Breast epithelium (tissue), 4 donors: Measurements from ENCODE around the gene PGS1. TPM values are rescaled to one million over a fixed set of nuclear protein-coding genes. Genes with fewer than 3 reads are reported as not detected.

ENCODE experiments used
- DNase-seq, 2 donors: peaks; one replicate each; pipeline ENCODE4 v3.0.0-alpha.2; 2019; ENCODE audit warnings: low spot score in 2 of 2
- H3K27ac ChIP-seq, 2 donors: fragments of 200-600 bp; sonication (generic) in 1 of 2; one replicate each; pipeline ENCODE4 v1.5.1; 2016 to 2019; ENCODE audit warnings: mild to moderate bottlenecking in 1 of 2
- H3K27me3 ChIP-seq, 2 donors: fragments of 200-600 bp; sonication (generic) in 1 of 2; one replicate each; pipeline versions ENCODE4 v1.5.1 to v1.6.0; 2017 to 2019; ENCODE audit warnings: control low read depth in 1 of 2, mild to moderate bottlenecking in 1 of 2
- H3K36me3 ChIP-seq: fragments of 200-600 bp; one replicate; pipeline ENCODE4 v1.5.1; 2019
- H3K4me1 ChIP-seq, 2 donors: fragments of 200-600 bp; sonication (generic); one replicate each; pipeline ENCODE4 v1.5.1; 2016 to 2019; ENCODE audit warnings: control low read depth in 1 of 2
- H3K4me3 ChIP-seq, 3 donors: fragments of 200-600 bp; sonication (generic); 1 replicate in 2 of 3; 2 replicates in 1 of 3; pipeline ENCODE4 v1.5.1; 2016 to 2019; ENCODE audit warnings: mild to moderate bottlenecking in 3 of 3, moderate library complexity in 2 of 3
- H3K9me3 ChIP-seq, 2 donors: fragments of 200-600 bp; sonication (generic) in 1 of 2; one replicate each; pipeline ENCODE4 v1.5.1; 2016 to 2019; ENCODE audit warnings: control low read depth in 1 of 2
- CTCF ChIP-seq, 3 donors: fragments of 450-650 bp; IDR thresholded peaks; one replicate each; pipeline ENCODE4 v1.5.1; 2016 to 2017; ENCODE audit warnings: antibody characterized with exemption in 3 of 3, mild to moderate bottlenecking in 3 of 3, moderate library complexity in 3 of 3
- POLR2A ChIP-seq: fragments of 450-650 bp; IDR thresholded peaks from one replicate; pipeline ENCODE4 v1.6.1; 2016; ENCODE audit warnings: antibody characterized with exemption, mild to moderate bottlenecking, moderate library complexity
- POLR2AphosphoS5 ChIP-seq, 3 donors: sonication (generic); formaldehyde crosslinking; IDR thresholded peaks; one replicate each; pipeline ENCODE4 v1.6.1; 2017; ENCODE audit warnings: antibody characterized with exemption in 3 of 3
- intact Hi-C: fragments of 100-400 bp; cut with DNase I; formaldehyde crosslinking; loops from one replicate; pipeline ENCODE4 v1.15.1; 2023; ENCODE audit warnings: low total_unique reads
- total RNA-seq, 3 donors: library from RNA; depleted of rRNA; stranded (reverse); fragments of >200 nt; gene quantifications; one replicate each; pipeline ENCODE4 v1.1.0, GENCODE V29; 2016

Gene PGS1
- total RNA-seq, 3 donors from 2014 or later, result 33.9 to 58.7 (median 50.2) TPM

- no peaks in the 10 kb centered on the region for H3K4me1 ChIP-seq
- H3K4me3 ChIP-seq, result no peak overlapping the region
- no peak overlapping the region for H3K27ac ChIP-seq
- no peaks in the 10 kb centered on the region for H3K36me3 ChIP-seq
- H3K9me3 ChIP-seq, result no peaks in the 10 kb centered on the region
- no peak for TF ChIP-seq POLR2AphosphoS5 (IDR thresholded peaks at IDR 0.05)
- TF ChIP-seq POLR2A, result no peak
- TF ChIP-seq CTCF (IDR thresholded peaks at IDR 0.05), result no peak
- intact Hi-C loops, result no loop called here
- no peak for DNase-seq
- no peaks in the 10 kb centered on the region for H3K27me3 ChIP-seq
Measured at GRCh38 chr17:78430892-78431691, 52.6 kb downstream of the PGS1 start.

- TF ChIP-seq POLR2A, result no peak
- no peak for TF ChIP-seq POLR2AphosphoS5 (IDR thresholded peaks at IDR 0.05)
- no peak for TF ChIP-seq CTCF (IDR thresholded peaks at IDR 0.05)
- H3K27me3 ChIP-seq, result peaks cover 0 to 3% of the 10 kb centered on the region in 2 donors
- intact Hi-C loops, result no loop called here
- no peak overlapping the region for H3K27ac ChIP-seq
- no peaks in the 10 kb centered on the region for H3K4me1 ChIP-seq
- no peaks in the 10 kb centered on the region for H3K36me3 ChIP-seq
- DNase-seq, result no peak
- H3K9me3 ChIP-seq, result no peaks in the 10 kb centered on the region
- no peak overlapping the region for H3K4me3 ChIP-seq
Measured at GRCh38 chr17:78431692-78431958, 53.2 kb downstream of the PGS1 start.

GRCh38 chr17:78432226-78433012 is 54.0 kb downstream of the PGS1 start:
- H3K27ac ChIP-seq, result no peak overlapping the region
- intact Hi-C loops, result no loop called here
- H3K4me3 ChIP-seq, result no peak overlapping the region
- no peaks in the 10 kb centered on the region for H3K4me1 ChIP-seq
- H3K9me3 ChIP-seq, result no peaks in the 10 kb centered on the region
- DNase-seq, result no peak
- H3K27me3 ChIP-seq, result peaks cover 0 to 11% of the 10 kb centered on the region in 2 donors
- no peak for TF ChIP-seq POLR2AphosphoS5 (IDR thresholded peaks at IDR 0.05)
- TF ChIP-seq POLR2A, result no peak
- no peak for TF ChIP-seq CTCF (IDR thresholded peaks at IDR 0.05)
- H3K36me3 ChIP-seq, result no peaks in the 10 kb centered on the region

- no peaks in the 10 kb centered on the region for H3K36me3 ChIP-seq
Measured at GRCh38 chr17:78433013-78433727, 54.7 kb downstream of the PGS1 start.

More at GRCh38 chr17:78433013-78433727, 54.7 kb downstream of the PGS1 start:
- Histone ChIP-seq H3K4me1 (no peaks in the 10 kb centered on the region), H3K27ac (no peak overlapping the region), H3K27me3 (peaks cover 0 to 18% of the 10 kb centered on the region in 2 donors), H3K4me3 (no peak overlapping the region), H3K9me3 (no peaks in the 10 kb centered on the region)
- intact Hi-C loops, result no loop called here
- no peak for TF ChIP-seq POLR2A
- TF ChIP-seq POLR2AphosphoS5 (IDR thresholded peaks at IDR 0.05), result no peak
- no peak for TF ChIP-seq CTCF (IDR thresholded peaks at IDR 0.05)
- DNase-seq, result no peak
